Gastrocnemius medialis (tissue), 4 donors: ENCODE measurements around the gene ZSCAN21. TPM values are rescaled to one million over a fixed set of nuclear protein-coding genes. Genes with fewer than 3 reads are reported as not detected.
A peak's percentile ranks its signal among the peaks of the same experiment; 100 is the strongest.

Source experiments
- ATAC-seq, 2 donors: fragments of 150-250 bp; one replicate each; pipeline ENCODE4 v1.9.1; 2016
- DNase-seq, 2 donors: peaks; one replicate each; pipeline ENCODE4 v3.0.0-alpha.2; 2019
- H3K27ac ChIP-seq, 4 donors: fragments of 200-600 bp; sonication (generic); 1 replicate in 1 of 4; 2 replicates in 3 of 4; pipeline ENCODE4 v1.5.1; 2016 to 2018; ENCODE audit warnings: mild to moderate bottlenecking in 2 of 4, moderate library complexity in 1 of 4
- H3K27me3 ChIP-seq, 3 donors: fragments of 200-600 bp; sonication (generic) in 2 of 3; 1 replicate in 1 of 3; 2 replicates in 2 of 3; pipeline versions ENCODE4 v1.5.1 to v1.6.0; 2016 to 2019; ENCODE audit warnings: mild to moderate bottlenecking in 1 of 3, moderate library complexity in 1 of 3
- H3K36me3 ChIP-seq, 2 donors: fragments of 200-600 bp; sonication (generic) in 1 of 2; one replicate each; pipeline ENCODE4 v1.5.1; 2017 to 2018
- H3K4me1 ChIP-seq, 2 donors: fragments of 200-600 bp; sonication (generic) in 1 of 2; one replicate each; pipeline ENCODE4 v1.5.1; 2016 to 2017; ENCODE audit warnings: mild to moderate bottlenecking in 2 of 2
- H3K4me3 ChIP-seq, 4 donors: fragments of 200-600 bp; sonication (generic) in 3 of 4; 1 replicate in 1 of 4; 2 replicates in 3 of 4; pipeline ENCODE4 v1.5.1; 2016 to 2019; ENCODE audit warnings: mild to moderate bottlenecking in 2 of 4
- H3K9me3 ChIP-seq, 3 donors: fragments of 200-600 bp; sonication (generic) in 2 of 3; 1 replicate in 1 of 3; 2 replicates in 2 of 3; pipeline ENCODE4 v1.5.1; 2016 to 2019
- CTCF ChIP-seq, 5 experiments: fragments of 450-650 bp in 3 of 5; fragments of 200-600 bp in 2 of 5; sonication (generic) in 2 of 5; IDR thresholded peaks in 4 of 5; conservative IDR thresholded peaks in 1 of 5; 1 replicate in 4 of 5; 2 replicates in 1 of 5; pipeline ENCODE4 v1.5.1; 2016 to 2019; ENCODE audit warnings: antibody characterized with exemption in 5 of 5, mild to moderate bottlenecking in 3 of 5, moderate library complexity in 3 of 5
- POLR2A ChIP-seq, 2 donors: fragments of 450-650 bp; IDR thresholded peaks; one replicate each; pipeline ENCODE4 v1.6.1; 2017; ENCODE audit warnings: antibody characterized with exemption in 2 of 2, mild to moderate bottlenecking in 2 of 2, moderate library complexity in 2 of 2
- in situ Hi-C, 4 donors: fragments of 200-750 bp; cut with MboI; loops; one replicate each; pipeline versions ENCODE4 v1.15.0 to v1.8.0; 2017; ENCODE audit warnings: low sequenced_read_pairs in 4 of 4
- intact Hi-C: fragments of 100-400 bp; cut with DNase I; formaldehyde crosslinking; loops from one replicate; pipeline ENCODE4 v1.15.1; 2023; ENCODE audit warnings: low total_unique reads
- total RNA-seq, 4 donors: library from RNA; depleted of rRNA; stranded (reverse); fragments of >200 nt; gene quantifications; one replicate each; pipeline versions ENCODE4 v1.1.0 to v1.2.3, GENCODE V29; 2016

The ZSCAN21 gene
- total RNA-seq, 4 donors from 2014 or later, result 14.4 to 26.4 (median 22.3) TPM

- H3K27me3 ChIP-seq, result no peaks in the 10 kb centered on the region
- intact Hi-C loops, result no loop called here
- no peak for ATAC-seq
Observed at GRCh38 chr7:100061518-100062193, 12.1 kb downstream of the ZSCAN21 start.

GRCh38 chr7:100063376-100063775, 13.8 kb downstream of the ZSCAN21 start:
- H3K27me3 ChIP-seq, result no peaks in the 10 kb centered on the region
- H3K36me3 ChIP-seq, result peaks cover 0 to 61% of the 10 kb centered on the region in 2 donors
- DNase-seq (no peak), ATAC-seq (no peak)
- H3K27ac ChIP-seq, result no peak overlapping the region
- intact Hi-C loops (no loop called here), in situ Hi-C loops (no loop called here)
- no peak overlapping the region for H3K4me3 ChIP-seq
- no peaks in the 10 kb centered on the region for H3K9me3 ChIP-seq
- H3K4me1 ChIP-seq, result peaks cover 0 to 4% of the 10 kb centered on the region in 2 donors
- TF ChIP-seq POLR2A (IDR thresholded peaks at IDR 0.05), result no peak
- no peak for TF ChIP-seq CTCF (IDR thresholded peaks at IDR 0.05 in 4 of 5, conservative IDR thresholded peaks at IDR 0.05 in 1 of 5)

More at GRCh38 chr7:100061518-100062193, 12.1 kb downstream of the ZSCAN21 start:
- DNase-seq, result no peak
- Histone ChIP-seq H3K4me1 (peaks cover 0 to 4% of the 10 kb centered on the region in 2 donors), H3K36me3 (peaks cover 0 to 75% of the 10 kb centered on the region in 2 donors), H3K27ac (no peak overlapping the region), H3K4me3 (no peak overlapping the region), H3K9me3 (no peaks in the 10 kb centered on the region)
- in situ Hi-C loops, result no loop called here
- TF ChIP-seq CTCF (IDR thresholded peaks at IDR 0.05 in 4 of 5, conservative IDR thresholded peaks at IDR 0.05 in 1 of 5) (no peak), POLR2A (IDR thresholded peaks at IDR 0.05) (no peak)

GRCh38 chr7:100064162-100064561, 14.6 kb downstream of the ZSCAN21 start:
- DNase-seq (no peak), ATAC-seq (no peak)
- TF ChIP-seq POLR2A (IDR thresholded peaks at IDR 0.05) (no peak), CTCF (IDR thresholded peaks at IDR 0.05 in 4 of 5, conservative IDR thresholded peaks at IDR 0.05 in 1 of 5) (no peak)
- in situ Hi-C loops, result no loop called here
- H3K4me3 ChIP-seq, result no peak overlapping the region
- H3K27ac ChIP-seq, result no peak overlapping the region
- H3K4me1 ChIP-seq, result peaks cover 0 to 4% of the 10 kb centered on the region in 2 donors
- no peaks in the 10 kb centered on the region for H3K9me3 ChIP-seq
- H3K27me3 ChIP-seq, result no peaks in the 10 kb centered on the region
- intact Hi-C loops, result no loop called here
- H3K36me3 ChIP-seq, result peaks cover 0 to 61% of the 10 kb centered on the region in 2 donors

GRCh38 chr7:100065452-100066186, 16.0 kb downstream of the ZSCAN21 start:
- no peak for DNase-seq
- peak; percentile 54 to 63 for ATAC-seq
- Histone ChIP-seq H3K9me3 (peaks cover 0 to 8% (median 0%) of the 10 kb centered on the region in 3 donors), H3K4me3 (no peak overlapping the region), H3K27ac (peak overlapping the region in 1 of 4 donors; percentile 44), H3K4me1 (peaks cover 0 to 4% of the 10 kb centered on the region in 2 donors), H3K36me3 (peaks cover under 1 to 61% of the 10 kb centered on the region in 2 donors), H3K27me3 (no peaks in the 10 kb centered on the region)
- intact Hi-C loops (no loop called here), in situ Hi-C loops (no loop called here)
- no peak for TF ChIP-seq POLR2A (IDR thresholded peaks at IDR 0.05)
- no peak for TF ChIP-seq CTCF (IDR thresholded peaks at IDR 0.05 in 4 of 5, conservative IDR thresholded peaks at IDR 0.05 in 1 of 5)
